Measurements from ENCODE around the gene DNAJB12.

The DNAJB12 gene

DNA sequence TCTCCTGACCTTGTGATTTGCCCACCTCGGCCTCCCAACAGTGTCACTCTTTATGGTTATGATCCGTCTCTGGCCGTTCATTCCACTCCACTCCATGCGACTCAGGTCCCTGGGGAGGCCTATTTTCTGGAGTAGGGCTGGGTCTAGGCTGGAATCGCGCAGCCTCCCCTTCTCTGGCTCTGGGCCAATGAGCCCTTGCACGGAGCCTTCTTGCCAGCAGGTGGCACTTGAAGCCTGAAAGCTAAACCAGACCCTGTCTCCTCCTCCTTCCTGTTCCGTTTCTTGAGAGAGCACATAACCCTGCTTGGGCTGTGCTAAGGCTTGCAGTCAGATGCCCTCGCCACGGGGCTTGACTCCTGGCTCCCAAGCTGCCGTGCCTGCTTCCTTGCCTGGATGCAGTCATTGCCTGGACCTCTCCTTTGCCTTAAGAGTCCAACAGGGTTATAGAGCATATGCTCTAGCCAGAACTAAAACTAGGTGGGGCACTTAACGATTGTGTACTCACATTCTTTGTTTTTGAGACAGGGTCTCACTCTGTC is 9.6 kb upstream of the DNAJB12 start:
- peak overlapping the region; percentile 34; the same call in 1 of the 2 replicates for H3K9ac ChIP-seq (ENCODE audit: low read length)
- peak overlapping the region; percentile 38 for H3K4me2 ChIP-seq (ENCODE audit: low read depth, low read length, poor library complexity, severe bottlenecking)
- H3K4me3 ChIP-seq (ENCODE audit: insufficient read depth, low read length, poor library complexity, severe bottlenecking) = no peak overlapping the region
- H3F3A ChIP-seq (ENCODE audit: insufficient read depth) = no peaks in the 10 kb centered on the region
- no peaks in the 10 kb centered on the region for H3K9me2 ChIP-seq (replicated peaks; ENCODE audit: insufficient read depth, low read length)
- no peak overlapping the region for H3K27ac ChIP-seq (ENCODE audit: low read depth, low read length)
- no peaks in the 10 kb centered on the region for H3K9me3 ChIP-seq (ENCODE audit: insufficient read depth, low read length)
- H3K79me2 ChIP-seq (ENCODE audit: insufficient read depth, low read length) = no peaks in the 10 kb centered on the region
- H3K36me3 ChIP-seq (ENCODE audit: low read length) = no peaks in the 10 kb centered on the region
- peak overlapping the region; percentile 78 for H2AFZ ChIP-seq (ENCODE audit: low read depth, low read length, severe bottlenecking)
- H4K20me1 ChIP-seq (ENCODE audit: low read depth, low read length) = no peaks in the 10 kb centered on the region
- H3K27me3 ChIP-seq (ENCODE audit: low read length) = no peaks in the 10 kb centered on the region
- TF ChIP-seq, protein P1, sequence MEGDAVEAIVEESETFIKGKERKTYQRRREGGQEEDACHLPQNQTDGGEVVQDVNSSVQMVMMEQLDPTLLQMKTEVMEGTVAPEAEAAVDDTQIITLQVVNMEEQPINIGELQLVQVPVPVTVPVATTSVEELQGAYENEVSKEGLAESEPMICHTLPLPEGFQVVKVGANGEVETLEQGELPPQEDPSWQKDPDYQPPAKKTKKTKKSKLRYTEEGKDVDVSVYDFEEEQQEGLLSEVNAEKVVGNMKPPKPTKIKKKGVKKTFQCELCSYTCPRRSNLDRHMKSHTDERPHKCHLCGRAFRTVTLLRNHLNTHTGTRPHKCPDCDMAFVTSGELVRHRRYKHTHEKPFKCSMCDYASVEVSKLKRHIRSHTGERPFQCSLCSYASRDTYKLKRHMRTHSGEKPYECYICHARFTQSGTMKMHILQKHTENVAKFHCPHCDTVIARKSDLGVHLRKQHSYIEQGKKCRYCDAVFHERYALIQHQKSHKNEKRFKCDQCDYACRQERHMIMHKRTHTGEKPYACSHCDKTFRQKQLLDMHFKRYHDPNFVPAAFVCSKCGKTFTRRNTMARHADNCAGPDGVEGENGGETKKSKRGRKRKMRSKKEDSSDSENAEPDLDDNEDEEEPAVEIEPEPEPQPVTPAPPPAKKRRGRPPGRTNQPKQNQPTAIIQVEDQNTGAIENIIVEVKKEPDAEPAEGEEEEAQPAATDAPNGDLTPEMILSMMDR (IDR thresholded peaks at IDR 0.05; ENCODE audit: insufficient read depth, low read length, poor library complexity, severe bottlenecking) = peak; percentile 92
- no peak for TF ChIP-seq EZH2phosphoT487 (conservative IDR thresholded peaks at IDR 0.05; ENCODE audit: low read length)

- H3K9me3 ChIP-seq (ENCODE audit: insufficient read depth, low read length) = no peaks in the 10 kb centered on the region
- no peaks in the 10 kb centered on the region for H4K20me1 ChIP-seq (ENCODE audit: low read depth, low read length)
- 0 out of 2 replicates have a peak, but pooled peaks cover 4% of the 10 kb centered on the region for H3F3A ChIP-seq (ENCODE audit: insufficient read depth)
- no peaks in the 10 kb centered on the region for H3K27me3 ChIP-seq (ENCODE audit: low read length)
- H3K27ac ChIP-seq (ENCODE audit: low read depth, low read length) = no peak overlapping the region
- no peak overlapping the region for H3K4me2 ChIP-seq (ENCODE audit: low read depth, low read length, poor library complexity, severe bottlenecking)
- no peak overlapping the region for H3K9ac ChIP-seq (ENCODE audit: low read length)
- H3K4me3 ChIP-seq (ENCODE audit: insufficient read depth, low read length, poor library complexity, severe bottlenecking) = no peak overlapping the region
- no peaks in the 10 kb centered on the region for H3K9me2 ChIP-seq (replicated peaks; ENCODE audit: insufficient read depth, low read length)
- no peak overlapping the region for H2AFZ ChIP-seq (ENCODE audit: low read depth, low read length, severe bottlenecking)
- TF ChIP-seq, protein P1 (IDR thresholded peaks at IDR 0.05; ENCODE audit: insufficient read depth, low read length, poor library complexity, severe bottlenecking) = no peak
- no peak for TF ChIP-seq EZH2phosphoT487 (conservative IDR thresholded peaks at IDR 0.05; ENCODE audit: low read length)
- H3K36me3 ChIP-seq (ENCODE audit: low read length) = no peaks in the 10 kb centered on the region
- peaks cover 24% of the 10 kb centered on the region for H3K79me2 ChIP-seq (ENCODE audit: insufficient read depth, low read length)
Observed at GRCh38 chr10:72356987-72357386, 2.3 kb upstream of the DNAJB12 start.

- H3K36me3 ChIP-seq (ENCODE audit: low read length) = no peaks in the 10 kb centered on the region
- H3K9me2 ChIP-seq (replicated peaks; ENCODE audit: insufficient read depth, low read length) = no peaks in the 10 kb centered on the region
- H3K79me2 ChIP-seq (ENCODE audit: insufficient read depth, low read length) = peaks cover 32% of the 10 kb centered on the region
- TF ChIP-seq EZH2phosphoT487 (conservative IDR thresholded peaks at IDR 0.05; ENCODE audit: low read length) = no peak
- TF ChIP-seq, protein P1 (IDR thresholded peaks at IDR 0.05; ENCODE audit: insufficient read depth, low read length, poor library complexity, severe bottlenecking) = no peak
- H3K27ac ChIP-seq (ENCODE audit: low read depth, low read length) = no peak overlapping the region
- H3K4me3 ChIP-seq (ENCODE audit: insufficient read depth, low read length, poor library complexity, severe bottlenecking) = no peak overlapping the region
- H3K9me3 ChIP-seq (ENCODE audit: insufficient read depth, low read length) = no peaks in the 10 kb centered on the region
- H3K4me2 ChIP-seq (ENCODE audit: low read depth, low read length, poor library complexity, severe bottlenecking) = no peak overlapping the region
- no peak overlapping the region for H2AFZ ChIP-seq (ENCODE audit: low read depth, low read length, severe bottlenecking)
- H3K27me3 ChIP-seq (ENCODE audit: low read length) = no peaks in the 10 kb centered on the region
- 0 out of 2 replicates have a peak, but pooled peaks cover 4% of the 10 kb centered on the region for H3F3A ChIP-seq (ENCODE audit: insufficient read depth)
- no peak overlapping the region for H3K9ac ChIP-seq (ENCODE audit: low read length)
- H4K20me1 ChIP-seq (ENCODE audit: low read depth, low read length) = no peaks in the 10 kb centered on the region
Observed at GRCh38 chr10:72356115-72356514, 1.4 kb upstream of the DNAJB12 start.
